Lower leg skin (tissue), 3 donors: ENCODE data around the gene TMEM163.

ENCODE experiments used
- POLR2A ChIP-seq, 2 donors: fragments of 450-650 bp; IDR thresholded peaks; one replicate each; pipeline ENCODE4 v1.6.1; 2016 to 2017; ENCODE audit warnings: antibody characterized with exemption in 2 of 2, mild to moderate bottlenecking in 1 of 2, moderate library complexity in 1 of 2
- TF ChIP-seq, protein P1 (sequence below), 3 donors: fragments of 450-650 bp; IDR thresholded peaks; one replicate each; pipeline ENCODE4 v1.5.1; 2016; ENCODE audit warnings: antibody characterized with exemption in 3 of 3, mild to moderate bottlenecking in 3 of 3, moderate library complexity in 2 of 3

DNA sequence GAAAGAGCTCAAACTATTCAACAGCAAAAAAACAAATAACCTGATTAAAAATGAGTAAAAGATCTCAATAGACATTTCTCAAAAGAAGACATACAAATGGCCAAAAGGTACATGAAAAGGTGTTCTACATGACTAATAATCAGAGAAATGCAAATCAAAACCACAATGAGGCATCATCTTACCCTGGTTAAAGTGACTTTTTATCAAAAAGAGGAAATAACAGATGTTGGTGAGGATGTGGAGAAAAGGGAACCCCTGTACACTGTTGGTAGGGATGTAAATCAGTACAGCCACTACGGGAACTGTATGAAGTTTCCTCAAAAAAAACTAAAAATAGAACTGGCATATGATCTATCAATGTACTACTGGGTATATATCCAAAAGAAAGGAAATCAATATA is 39.8 kb upstream of the TMEM163 start:
- TF ChIP-seq, protein P1, sequence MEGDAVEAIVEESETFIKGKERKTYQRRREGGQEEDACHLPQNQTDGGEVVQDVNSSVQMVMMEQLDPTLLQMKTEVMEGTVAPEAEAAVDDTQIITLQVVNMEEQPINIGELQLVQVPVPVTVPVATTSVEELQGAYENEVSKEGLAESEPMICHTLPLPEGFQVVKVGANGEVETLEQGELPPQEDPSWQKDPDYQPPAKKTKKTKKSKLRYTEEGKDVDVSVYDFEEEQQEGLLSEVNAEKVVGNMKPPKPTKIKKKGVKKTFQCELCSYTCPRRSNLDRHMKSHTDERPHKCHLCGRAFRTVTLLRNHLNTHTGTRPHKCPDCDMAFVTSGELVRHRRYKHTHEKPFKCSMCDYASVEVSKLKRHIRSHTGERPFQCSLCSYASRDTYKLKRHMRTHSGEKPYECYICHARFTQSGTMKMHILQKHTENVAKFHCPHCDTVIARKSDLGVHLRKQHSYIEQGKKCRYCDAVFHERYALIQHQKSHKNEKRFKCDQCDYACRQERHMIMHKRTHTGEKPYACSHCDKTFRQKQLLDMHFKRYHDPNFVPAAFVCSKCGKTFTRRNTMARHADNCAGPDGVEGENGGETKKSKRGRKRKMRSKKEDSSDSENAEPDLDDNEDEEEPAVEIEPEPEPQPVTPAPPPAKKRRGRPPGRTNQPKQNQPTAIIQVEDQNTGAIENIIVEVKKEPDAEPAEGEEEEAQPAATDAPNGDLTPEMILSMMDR (IDR thresholded peaks at IDR 0.05), result no peak
- TF ChIP-seq POLR2A (IDR thresholded peaks at IDR 0.05), result no peak
